Esophagus muscularis mucosa (tissue), 4 donors: ENCODE data around the gene TRAF1.
A peak's percentile ranks its signal among the peaks of the same experiment; 100 is the strongest.

Experiments
- EP300 ChIP-seq: sonication (generic); formaldehyde crosslinking; IDR thresholded peaks from one replicate; pipeline ENCODE4 v1.6.1; 2017; ENCODE audit warnings: antibody characterized with exemption
- POLR2A ChIP-seq: fragments of 450-650 bp; IDR thresholded peaks from one replicate; pipeline ENCODE4 v1.6.1; 2017; ENCODE audit warnings: antibody characterized with exemption, moderate library complexity, mild to moderate bottlenecking, low read depth
- POLR2AphosphoS5 ChIP-seq, 2 donors: sonication (generic); formaldehyde crosslinking; IDR thresholded peaks; one replicate each; pipeline ENCODE4 v1.6.1; 2017; ENCODE audit warnings: antibody characterized with exemption in 2 of 2
- TF ChIP-seq, protein P1 (sequence below), 3 experiments: fragments of 200-600 bp in 2 of 3; fragments of 450-650 bp in 1 of 3; sonication (generic) in 2 of 3; IDR thresholded peaks; one replicate each; pipeline ENCODE4 v1.5.1; 2017 to 2019; ENCODE audit warnings: antibody characterized with exemption in 3 of 3, mild to moderate bottlenecking in 2 of 3, moderate library complexity in 1 of 3

DNA sequence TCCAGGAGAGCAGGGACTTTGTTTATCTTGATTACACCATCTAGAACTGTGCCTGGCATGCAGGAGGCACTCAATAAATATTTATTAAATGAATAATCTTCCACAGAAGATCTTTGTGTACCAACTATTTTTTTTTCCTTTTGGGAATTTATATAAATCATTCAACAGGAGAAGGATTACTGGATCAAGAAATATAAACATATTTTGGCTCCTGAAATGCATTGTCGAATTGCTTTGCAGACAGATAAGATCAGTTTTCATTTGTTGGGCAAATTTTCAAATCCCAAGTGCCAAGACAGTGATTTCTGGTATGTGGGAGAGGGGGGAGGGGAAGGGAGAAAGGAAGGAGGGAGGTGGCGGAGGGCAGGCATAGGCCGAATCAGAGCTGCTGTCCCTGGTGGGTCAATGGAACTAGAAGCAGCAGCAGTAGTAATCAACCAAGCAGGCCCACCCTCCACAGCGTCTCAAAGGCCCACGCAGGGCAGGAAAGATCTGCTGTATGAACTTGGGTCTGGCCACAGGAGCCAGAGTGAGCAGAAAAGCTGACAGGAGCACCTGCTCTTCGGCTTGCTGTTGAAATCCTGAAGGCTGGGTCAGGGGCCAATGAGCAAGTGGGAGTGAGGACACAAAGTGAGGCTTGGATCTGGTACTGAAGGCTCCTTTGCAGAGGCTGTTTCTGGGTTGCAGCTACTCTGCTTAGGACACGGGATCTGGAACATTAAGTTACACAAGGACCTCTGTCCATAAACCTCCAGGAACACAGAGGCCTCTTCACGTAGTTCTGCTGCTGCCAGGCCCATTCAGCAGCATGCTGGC lies 15.8 kb upstream of the TRAF1 start:
- TF ChIP-seq, protein P1, sequence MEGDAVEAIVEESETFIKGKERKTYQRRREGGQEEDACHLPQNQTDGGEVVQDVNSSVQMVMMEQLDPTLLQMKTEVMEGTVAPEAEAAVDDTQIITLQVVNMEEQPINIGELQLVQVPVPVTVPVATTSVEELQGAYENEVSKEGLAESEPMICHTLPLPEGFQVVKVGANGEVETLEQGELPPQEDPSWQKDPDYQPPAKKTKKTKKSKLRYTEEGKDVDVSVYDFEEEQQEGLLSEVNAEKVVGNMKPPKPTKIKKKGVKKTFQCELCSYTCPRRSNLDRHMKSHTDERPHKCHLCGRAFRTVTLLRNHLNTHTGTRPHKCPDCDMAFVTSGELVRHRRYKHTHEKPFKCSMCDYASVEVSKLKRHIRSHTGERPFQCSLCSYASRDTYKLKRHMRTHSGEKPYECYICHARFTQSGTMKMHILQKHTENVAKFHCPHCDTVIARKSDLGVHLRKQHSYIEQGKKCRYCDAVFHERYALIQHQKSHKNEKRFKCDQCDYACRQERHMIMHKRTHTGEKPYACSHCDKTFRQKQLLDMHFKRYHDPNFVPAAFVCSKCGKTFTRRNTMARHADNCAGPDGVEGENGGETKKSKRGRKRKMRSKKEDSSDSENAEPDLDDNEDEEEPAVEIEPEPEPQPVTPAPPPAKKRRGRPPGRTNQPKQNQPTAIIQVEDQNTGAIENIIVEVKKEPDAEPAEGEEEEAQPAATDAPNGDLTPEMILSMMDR (IDR thresholded peaks at IDR 0.05): no peak
- no peak for TF ChIP-seq POLR2A
- peak; percentile 53 to 75 for TF ChIP-seq POLR2AphosphoS5 (IDR thresholded peaks at IDR 0.05)
- peak; percentile 45 for TF ChIP-seq EP300
